GM12865 (cell line): ENCODE results near the gene FEM1B.

Source experiments
- DNase-seq: peaks from one replicate; pipeline ENCODE4 v3.0.0; 2010; ENCODE audit warnings: low read depth
- H3K4me3 ChIP-seq: 2 replicates; pipeline ENCODE4 v1.5.1; 2011; ENCODE audit warnings: mild to moderate bottlenecking, low read depth, low read length, control low read depth
- CTCF ChIP-seq: IDR thresholded peaks from 2 replicates; pipeline ENCODE4 v1.5.1; 2011; ENCODE audit warnings: low read length, control low read depth, low read depth, inconsistent platforms; ENCODE audit not compliant: insufficient read depth; ENCODE audit errors: missing control alignments

Gene FEM1B

GRCh38 chr15:68322796-68323195 lies 45.3 kb downstream of the FEM1B start:
- DNase-seq, result no peak
- no peak for TF ChIP-seq CTCF
- H3K4me3 ChIP-seq, result no peak overlapping the region

GRCh38 chr15:68325726-68326125 lies 48.2 kb downstream of the FEM1B start:
- DNase-seq, result no peak
- TF ChIP-seq CTCF, result no peak
- no peak overlapping the region for H3K4me3 ChIP-seq

- no peak overlapping the region for H3K4me3 ChIP-seq
- TF ChIP-seq CTCF, result no peak
- no peak for DNase-seq
Measured at GRCh38 chr15:68326711-68327354, 49.3 kb downstream of the FEM1B start.

GRCh38 chr15:68328443-68328842 lies 50.9 kb downstream of the FEM1B start:
- no peak overlapping the region for H3K4me3 ChIP-seq
- TF ChIP-seq CTCF, result no peak
- no peak for DNase-seq

- no peak overlapping the region for H3K4me3 ChIP-seq
- TF ChIP-seq CTCF, result no peak
- DNase-seq, result no peak
Measured at GRCh38 chr15:68328964-68329363, 51.4 kb downstream of the FEM1B start.

- H3K4me3 ChIP-seq, result no peak overlapping the region
- no peak for TF ChIP-seq CTCF
- DNase-seq, result no peak
Measured at GRCh38 chr15:68330416-68330815, 52.9 kb downstream of the FEM1B start.

- no peak for TF ChIP-seq CTCF
- no peak overlapping the region for H3K4me3 ChIP-seq
- DNase-seq, result no peak
Measured at GRCh38 chr15:68330901-68331300, 53.4 kb downstream of the FEM1B start.
